ENCODE data around the gene PBX2.
A peak's percentile ranks its signal among the peaks of the same experiment; 100 is the strongest.
"Not testable (repeated sequence)": the region's sequence is repeated elsewhere in the genome, so short reads cannot be mapped to it uniquely, and the experiment has no call there.

PBX2 gene

DNA sequence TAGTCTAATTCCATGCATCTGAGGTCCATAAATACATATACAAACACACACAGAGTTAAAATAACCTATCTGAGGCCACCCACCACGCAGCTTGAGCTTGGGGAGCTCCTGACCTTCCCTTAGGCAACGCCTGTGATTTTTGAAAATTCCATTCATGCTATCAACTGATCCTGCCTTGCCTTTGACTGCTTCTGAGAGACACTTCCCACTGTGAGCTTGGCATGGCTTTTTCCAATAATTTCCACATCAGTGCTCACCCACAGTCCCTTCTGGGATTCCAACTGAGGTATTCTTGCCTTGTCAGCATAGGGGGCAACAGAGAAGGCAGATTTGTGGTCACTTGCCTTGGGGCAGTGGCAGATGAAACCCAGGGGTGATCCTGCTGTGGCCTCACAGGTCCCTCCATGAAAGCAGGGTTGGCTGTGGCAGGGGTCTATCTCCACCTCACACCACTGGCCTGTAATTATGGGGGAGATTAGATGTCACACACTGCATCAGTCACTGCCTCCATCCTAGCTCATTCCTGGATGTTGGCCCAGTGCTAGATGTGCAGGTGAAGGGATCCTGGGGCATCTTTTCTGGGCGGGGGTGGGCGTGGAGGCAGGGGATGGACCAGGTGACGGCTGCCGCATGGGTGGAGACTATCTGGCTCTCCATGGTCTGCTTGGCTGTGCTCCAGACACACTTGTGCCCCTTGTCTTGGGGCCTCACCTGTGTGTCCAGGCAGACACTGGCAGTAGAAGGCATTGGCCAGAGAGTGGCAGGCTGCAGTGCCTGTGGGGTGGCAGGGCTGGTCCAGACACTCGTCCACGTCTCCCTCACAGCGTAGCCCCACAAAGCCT lies 13.6 kb upstream of the PBX2 start:
- DNase-seq (ENCODE audit: low read depth) = no peak

GRCh38 chr6:32202186-32202585 lies 12.2 kb upstream of the PBX2 start:
- no peak for DNase-seq (ENCODE audit: low read depth)

- no peak for DNase-seq (ENCODE audit: low read depth)
Observed at GRCh38 chr6:32200711-32201475, 10.9 kb upstream of the PBX2 start.

- DNase-seq (ENCODE audit: low read depth) = no peak
Observed at GRCh38 chr6:32198866-32199265, 8.9 kb upstream of the PBX2 start.

DNA sequence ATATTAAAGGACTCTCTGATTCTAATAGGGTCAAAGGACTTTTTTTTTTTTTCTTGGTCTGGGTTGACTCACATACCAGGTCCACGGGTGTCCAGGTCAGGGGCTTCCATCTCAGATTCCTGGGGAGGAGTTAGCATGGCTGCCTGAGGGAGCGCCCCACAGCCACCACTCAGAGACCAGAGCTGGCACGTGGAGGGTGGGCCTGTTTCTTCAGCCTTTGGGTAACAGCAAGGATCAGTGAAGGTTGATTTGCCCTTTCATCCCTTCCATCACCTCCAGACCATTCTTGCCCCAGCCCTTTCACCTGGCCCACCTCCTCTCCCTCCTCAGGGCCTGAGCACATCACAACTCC lies 8.3 kb upstream of the PBX2 start:
- DNase-seq (ENCODE audit: low read depth) = no peak

DNA sequence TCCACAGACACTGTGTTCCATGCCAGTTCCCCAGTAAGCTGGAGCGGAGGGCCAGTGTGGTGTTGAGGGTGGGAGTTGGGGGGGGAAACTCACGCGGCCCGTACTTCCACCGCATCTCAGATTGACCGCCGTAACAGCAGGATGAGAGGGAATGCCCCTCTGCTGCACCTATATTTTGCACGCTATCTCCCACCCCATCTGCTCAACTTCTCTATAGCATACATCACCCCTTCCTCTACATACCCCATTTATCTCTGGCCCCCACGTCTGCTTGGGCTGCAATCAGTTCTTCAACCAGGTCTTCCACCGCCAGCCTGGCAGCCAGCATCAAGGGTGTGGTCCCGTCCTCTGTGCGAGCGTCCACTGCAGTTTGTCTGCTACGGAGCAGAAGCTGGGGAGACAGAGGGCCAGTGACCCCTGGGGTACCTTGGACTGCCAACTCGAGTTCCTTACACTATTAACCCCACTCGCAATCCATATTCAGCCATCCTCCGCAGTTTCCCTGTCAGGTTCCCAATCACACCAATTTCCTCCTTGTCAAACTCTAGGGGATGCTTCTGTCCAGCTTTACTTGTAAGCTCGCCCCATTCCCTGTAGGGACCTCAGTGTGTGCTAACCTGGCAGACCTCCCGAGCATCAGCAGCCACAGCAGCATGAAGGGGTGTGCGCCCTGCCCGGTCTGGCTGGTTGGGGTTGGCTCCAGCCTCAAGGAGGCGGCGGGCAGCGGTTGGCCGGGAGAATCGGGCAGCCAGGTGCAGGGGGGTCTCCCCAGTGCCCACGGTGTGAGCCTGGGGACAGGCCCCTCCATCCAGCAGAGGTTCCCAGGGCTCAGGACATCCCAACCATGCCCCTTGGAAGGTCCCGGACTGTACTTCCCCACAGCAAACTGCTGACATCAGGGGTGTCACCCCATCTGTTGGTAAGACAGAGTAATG lies 6.9 kb upstream of the PBX2 start:
- DNase-seq (ENCODE audit: low read depth) = no peak

GRCh38 chr6:32195902-32196681 lies 6.1 kb upstream of the PBX2 start:
- DNase-seq (ENCODE audit: low read depth) = peak; percentile 75

DNA sequence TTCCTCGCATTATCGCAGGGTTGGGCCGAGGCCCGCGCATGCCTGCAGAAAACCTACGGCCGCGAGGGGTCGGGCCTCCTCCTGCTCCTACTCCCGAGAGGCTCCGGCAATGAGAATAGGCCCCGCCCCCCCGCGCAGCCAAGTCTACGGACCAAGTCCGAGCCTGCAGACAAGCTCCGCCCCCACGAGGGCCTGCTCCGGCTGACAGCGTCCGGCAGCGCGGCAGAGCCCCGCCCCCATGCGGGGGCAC lies 5.6 kb upstream of the PBX2 start:
- peak; percentile 99 for DNase-seq (ENCODE audit: low read depth)

DNA sequence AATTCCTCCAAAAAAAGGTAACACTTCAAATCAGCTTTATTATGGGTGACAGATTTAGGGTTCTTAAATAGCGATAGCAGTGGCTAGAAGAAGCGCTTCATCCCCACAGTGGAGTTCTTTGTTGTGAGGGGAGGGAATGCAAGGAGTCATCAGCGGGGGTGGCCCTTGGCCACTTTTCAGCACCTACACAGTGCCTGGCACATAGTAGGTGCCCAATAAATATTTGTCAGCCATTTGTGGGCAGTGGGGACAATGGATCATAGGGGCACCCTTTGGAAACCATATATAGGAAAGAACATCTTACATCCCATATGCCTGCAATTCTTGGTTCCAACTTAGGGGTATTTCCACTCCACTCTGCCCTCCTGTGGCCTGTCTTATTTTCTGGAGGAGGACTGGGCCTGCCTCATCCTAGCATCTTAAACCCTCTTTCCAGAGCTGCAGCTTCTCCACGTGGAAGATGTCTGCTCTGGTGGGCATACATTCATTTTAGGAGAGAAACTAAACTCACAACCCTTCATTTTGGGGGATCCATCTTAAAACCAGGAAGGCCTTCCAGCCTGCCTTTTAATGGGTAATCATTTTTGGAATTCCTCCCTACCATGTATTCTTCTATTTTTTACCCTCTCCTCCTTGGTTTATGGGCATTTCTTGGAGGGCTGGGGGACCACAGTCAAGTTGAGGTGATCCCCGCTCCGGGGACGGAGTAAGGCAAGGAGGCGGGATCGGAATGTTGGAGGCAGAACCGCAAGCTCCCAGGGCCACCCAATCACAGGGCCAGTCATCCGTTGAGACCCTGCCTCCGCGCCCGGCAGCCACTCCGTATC lies 5.0 kb upstream of the PBX2 start:
- DNase-seq (ENCODE audit: low read depth) = no peak

GRCh38 chr6:32194388-32194787 lies 4.4 kb upstream of the PBX2 start:
- no peak for DNase-seq (ENCODE audit: low read depth)

GRCh38 chr6:32193096-32193495 lies 3.1 kb upstream of the PBX2 start:
- not testable (repeated sequence) for DNase-seq (ENCODE audit: low read depth)

- DNase-seq (ENCODE audit: low read depth) = peak; percentile 92
Observed at GRCh38 chr6:32192608-32193039, 2.6 kb upstream of the PBX2 start, which contains the start of gene GPSM3. Gene GPSM3 (minus strand): TSS chr6:32192643. CDS start chr6:32192513, 130 bp downstream.

GRCh38 chr6:32191696-32192607 lies 1.9 kb upstream of the PBX2 start:
- DNase-seq (ENCODE audit: low read depth) = no peak

- no peak for DNase-seq (ENCODE audit: low read depth)
Observed at GRCh38 chr6:32190911-32191677, 1.1 kb upstream of the PBX2 start.

GRCh38 chr6:32189742-32190053 lies 304 bp downstream of the PBX2 start:
- DNase-seq (ENCODE audit: low read depth) = no peak

- no peak for DNase-seq (ENCODE audit: low read depth)
Observed at GRCh38 chr6:32189069-32189741, 797 bp downstream of the PBX2 start.

DNA sequence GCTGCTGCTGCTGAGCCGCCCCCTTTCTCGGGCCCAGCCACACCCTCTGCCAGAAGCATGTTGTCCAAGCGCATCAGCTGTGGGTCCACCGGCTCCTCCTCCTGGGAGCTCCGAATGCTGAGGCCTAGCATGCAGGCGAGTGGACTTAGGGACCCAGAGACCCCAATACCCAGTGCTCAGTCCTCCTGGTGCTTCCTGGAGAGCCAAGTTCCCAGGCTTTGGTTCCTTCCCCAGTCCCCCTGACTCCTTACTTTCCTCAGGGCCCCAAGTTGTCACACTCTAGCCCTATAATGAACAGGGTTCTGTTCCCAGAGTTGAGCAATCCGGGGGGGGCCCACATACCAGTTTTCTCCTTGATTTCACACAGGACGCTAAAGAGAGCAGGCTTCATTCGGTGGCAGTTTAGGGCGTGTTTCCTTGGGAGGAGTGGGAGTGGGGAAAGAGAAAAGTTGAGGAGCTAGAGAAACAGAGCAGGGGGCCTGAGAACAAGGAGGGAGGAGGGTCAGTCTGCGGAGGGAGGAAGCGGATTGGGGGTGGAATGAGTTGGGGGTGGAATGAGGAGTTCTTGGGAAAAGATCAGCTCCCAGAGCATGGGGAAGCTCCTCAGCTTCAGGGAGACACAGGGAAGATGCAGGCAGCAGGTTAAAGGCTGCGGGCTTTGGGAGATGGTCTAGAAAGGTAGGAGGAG lies 1.5 kb downstream of the PBX2 start:
- DNase-seq (ENCODE audit: low read depth) = no peak
